GM12891 (cell line): ENCODE results near the gene CNIH3.

Experiments
- POLR2A ChIP-seq: IDR thresholded peaks from 2 replicates; pipeline ENCODE4 v1.6.1; 2011; ENCODE audit warnings: low read depth, low read length, control low read depth
- POLR2AphosphoS5 ChIP-seq: IDR thresholded peaks from 2 replicates; pipeline ENCODE4 v1.6.1; 2011; ENCODE audit warnings: low read depth, low read length, control low read depth
- SPI1 ChIP-seq: IDR thresholded peaks from 2 replicates; pipeline ENCODE4 v1.6.1; 2011; ENCODE audit warnings: low read depth, low read length, control low read depth
- TAF1 ChIP-seq: IDR thresholded peaks from 2 replicates; pipeline ENCODE4 v1.6.1; 2011; ENCODE audit warnings: low read depth, low read length, control low read depth

DNA sequence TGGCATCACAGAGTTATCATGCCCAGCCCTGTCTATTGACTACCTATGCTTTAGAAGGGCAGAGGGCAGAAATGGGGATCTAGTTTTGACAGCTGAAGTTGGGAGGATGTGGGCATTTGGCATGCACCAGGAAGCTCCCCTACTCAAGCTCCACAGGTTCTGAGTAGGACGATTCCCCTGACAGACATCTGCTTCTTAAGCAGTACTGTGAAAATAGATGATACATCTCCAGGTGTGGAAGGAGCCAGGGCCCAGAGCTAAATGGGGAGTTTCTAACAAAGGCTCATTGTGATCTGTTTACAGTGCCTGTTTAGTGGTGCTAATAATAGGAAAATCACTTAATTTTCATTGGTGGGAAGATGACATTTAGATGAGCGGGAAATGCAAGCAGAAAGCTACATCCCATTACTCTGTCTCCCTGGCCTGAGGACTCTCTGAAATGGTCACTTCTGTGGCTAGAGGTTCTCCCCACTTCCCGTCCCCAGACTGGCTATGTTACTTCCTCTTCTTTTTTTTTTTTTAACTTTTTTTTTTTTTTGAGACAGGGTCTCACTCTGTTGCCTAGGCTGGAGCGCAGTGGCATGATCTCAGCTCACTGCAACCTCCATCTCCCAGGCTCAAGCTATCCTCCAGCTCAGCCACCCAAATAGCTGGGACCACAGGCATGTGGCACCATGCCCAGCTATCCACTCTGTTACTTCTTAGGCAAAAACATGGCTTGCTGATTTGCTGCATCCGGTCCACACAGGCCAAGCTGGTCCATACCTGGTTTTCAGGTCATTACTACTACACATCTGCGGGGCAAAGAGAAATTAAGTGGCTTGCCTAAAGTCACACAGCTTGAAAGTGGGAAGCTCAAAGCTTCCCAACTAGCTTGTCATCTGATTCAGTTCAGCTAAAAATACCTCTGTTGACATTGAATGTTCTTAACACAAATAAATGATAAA, 23.2 kb upstream of the CNIH3 start:
- TF ChIP-seq POLR2A: no peak
- no peak for TF ChIP-seq TAF1
- TF ChIP-seq SPI1: no peak; the same call in 1 of the 2 replicates
- no peak for TF ChIP-seq POLR2AphosphoS5
